Astrocyte of the cerebellum (primary cell): ENCODE results near the gene NUMBL.

Experiments used
- DNase-seq: peaks from one replicate; pipeline ENCODE4 v3.0.0-alpha.2; 2011; ENCODE audit warnings: low read depth
- H3K4me3 ChIP-seq: 2 replicates; pipeline ENCODE4 v1.5.1; 2011; ENCODE audit warnings: mild to moderate bottlenecking, low read depth, low read length, moderate library complexity
- in situ Hi-C: cut with HindIII; loops from 2 replicates; pipeline ENCODE4 v1.10.0; 2017; ENCODE audit warnings: low sequenced_read_pairs
- TF ChIP-seq, protein P1 (sequence below): IDR thresholded peaks from 2 replicates; pipeline ENCODE4 v1.5.1; 2012; ENCODE audit warnings: low read length, low read depth, moderate library complexity, mild to moderate bottlenecking; ENCODE audit errors: missing control alignments

The NUMBL gene

DNA sequence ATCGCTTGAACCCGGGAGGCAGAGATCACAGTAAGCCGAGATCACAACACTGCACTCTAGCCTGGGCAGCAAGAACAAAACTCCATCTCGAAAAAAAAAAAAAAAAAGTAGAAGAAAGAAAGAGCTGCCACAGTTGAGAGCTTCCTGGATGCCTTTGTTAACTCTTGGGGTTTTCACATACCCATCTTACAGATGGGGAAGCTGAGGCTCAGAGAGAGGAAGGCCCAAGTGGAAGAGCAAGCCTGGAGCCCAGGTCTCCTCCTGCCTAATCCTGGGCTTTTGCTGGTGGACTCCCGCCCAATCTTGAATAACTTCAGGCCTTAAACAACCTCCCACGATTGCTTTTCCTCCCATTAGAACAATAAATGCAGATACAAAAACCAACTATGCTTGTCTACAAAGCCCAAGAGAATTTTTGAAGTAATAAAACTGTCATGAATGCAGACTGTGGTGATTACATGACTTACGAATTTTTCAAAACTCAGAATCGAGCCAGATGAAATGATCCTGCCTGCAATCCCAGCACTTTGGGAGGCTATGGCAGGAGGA, 47.6 kb downstream of the NUMBL start:
- TF ChIP-seq, protein P1, sequence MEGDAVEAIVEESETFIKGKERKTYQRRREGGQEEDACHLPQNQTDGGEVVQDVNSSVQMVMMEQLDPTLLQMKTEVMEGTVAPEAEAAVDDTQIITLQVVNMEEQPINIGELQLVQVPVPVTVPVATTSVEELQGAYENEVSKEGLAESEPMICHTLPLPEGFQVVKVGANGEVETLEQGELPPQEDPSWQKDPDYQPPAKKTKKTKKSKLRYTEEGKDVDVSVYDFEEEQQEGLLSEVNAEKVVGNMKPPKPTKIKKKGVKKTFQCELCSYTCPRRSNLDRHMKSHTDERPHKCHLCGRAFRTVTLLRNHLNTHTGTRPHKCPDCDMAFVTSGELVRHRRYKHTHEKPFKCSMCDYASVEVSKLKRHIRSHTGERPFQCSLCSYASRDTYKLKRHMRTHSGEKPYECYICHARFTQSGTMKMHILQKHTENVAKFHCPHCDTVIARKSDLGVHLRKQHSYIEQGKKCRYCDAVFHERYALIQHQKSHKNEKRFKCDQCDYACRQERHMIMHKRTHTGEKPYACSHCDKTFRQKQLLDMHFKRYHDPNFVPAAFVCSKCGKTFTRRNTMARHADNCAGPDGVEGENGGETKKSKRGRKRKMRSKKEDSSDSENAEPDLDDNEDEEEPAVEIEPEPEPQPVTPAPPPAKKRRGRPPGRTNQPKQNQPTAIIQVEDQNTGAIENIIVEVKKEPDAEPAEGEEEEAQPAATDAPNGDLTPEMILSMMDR, result no peak
- no peak overlapping the region for H3K4me3 ChIP-seq
- DNase-seq, result no peak
- in situ Hi-C loops, result no loop called here

DNA sequence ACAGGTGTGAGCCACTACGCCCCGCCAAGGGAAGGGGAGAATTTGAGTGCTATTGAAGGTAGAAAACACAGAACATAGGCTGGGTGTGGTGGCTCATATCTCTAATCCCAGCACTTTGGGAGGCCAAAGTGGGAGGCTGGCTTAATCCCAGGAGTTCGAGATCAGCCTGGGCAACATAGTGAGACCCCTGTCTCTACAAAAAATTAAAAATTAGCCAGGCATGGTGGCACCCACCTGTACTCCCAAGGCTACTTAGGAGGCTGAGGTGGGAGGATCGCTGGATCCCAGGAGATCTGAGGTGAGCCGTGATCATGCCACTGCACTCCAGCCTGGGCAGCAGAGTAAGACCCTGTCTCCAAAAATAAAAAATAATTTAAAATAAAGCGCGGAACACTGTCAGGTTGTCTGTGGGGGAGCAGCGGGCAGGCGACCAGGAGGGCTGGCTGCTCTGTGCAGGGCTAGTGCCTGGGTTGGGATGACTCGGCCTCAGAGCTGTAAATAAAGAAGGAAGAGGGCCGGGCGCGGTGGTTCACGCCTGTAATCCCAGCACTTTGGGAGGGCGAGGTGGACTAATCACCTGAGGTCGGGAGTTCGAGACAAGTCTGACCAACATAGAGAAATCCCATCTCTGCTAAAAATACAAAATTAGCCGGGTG, 48.3 kb downstream of the NUMBL start:
- in situ Hi-C loops, result no loop called here
- TF ChIP-seq, protein P1, result no peak
- DNase-seq, result no peak

DNA sequence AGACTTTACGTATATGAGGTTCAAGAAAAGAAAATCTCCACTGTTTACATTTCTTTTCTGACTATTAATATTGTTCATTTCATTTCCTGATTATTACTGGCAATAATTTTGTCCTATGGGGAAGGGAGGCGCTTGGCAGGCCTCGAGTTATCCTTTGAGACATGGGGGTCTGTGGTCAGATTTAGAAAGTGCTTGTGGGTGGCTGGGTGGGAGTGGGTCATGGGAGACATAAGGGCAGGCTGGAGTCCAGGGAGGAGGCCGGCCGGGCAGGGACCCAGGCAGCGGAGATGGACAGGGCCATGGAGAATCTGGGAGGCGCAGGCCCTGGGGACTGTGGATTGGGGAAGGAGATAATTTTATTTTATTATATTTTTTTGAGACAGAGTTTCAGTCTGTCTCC, 49.2 kb downstream of the NUMBL start:
- TF ChIP-seq, protein P1, result no peak
- in situ Hi-C loops, result no loop called here
- DNase-seq, result no peak
- H3K4me3 ChIP-seq, result no peak overlapping the region

More for the DNA sequence above, 48.3 kb downstream of the NUMBL start:
- H3K4me3 ChIP-seq, result no peak overlapping the region

DNA sequence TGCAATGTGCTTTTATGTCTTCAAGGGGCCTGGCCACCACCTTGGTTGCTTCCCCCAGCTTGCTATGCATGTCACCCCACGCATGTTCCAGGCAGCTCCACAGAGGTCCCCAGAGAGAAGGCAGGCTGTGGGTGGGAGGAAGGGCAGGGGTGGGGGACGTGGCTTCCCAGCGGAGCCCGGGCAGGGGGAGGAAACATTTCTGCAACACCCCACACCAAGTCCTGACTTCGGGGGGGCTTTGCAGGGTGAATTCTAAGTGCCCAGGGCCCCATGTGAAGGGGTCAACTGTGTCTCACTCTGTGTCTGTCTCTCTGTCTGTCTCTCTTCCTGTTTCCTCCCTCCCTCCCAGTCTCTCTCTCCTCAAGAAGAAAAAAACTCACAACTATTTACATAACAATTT, 49.7 kb downstream of the NUMBL start:
- TF ChIP-seq, protein P1, result no peak
- in situ Hi-C loops, result no loop called here
- DNase-seq, result no peak
- no peak overlapping the region for H3K4me3 ChIP-seq

DNA sequence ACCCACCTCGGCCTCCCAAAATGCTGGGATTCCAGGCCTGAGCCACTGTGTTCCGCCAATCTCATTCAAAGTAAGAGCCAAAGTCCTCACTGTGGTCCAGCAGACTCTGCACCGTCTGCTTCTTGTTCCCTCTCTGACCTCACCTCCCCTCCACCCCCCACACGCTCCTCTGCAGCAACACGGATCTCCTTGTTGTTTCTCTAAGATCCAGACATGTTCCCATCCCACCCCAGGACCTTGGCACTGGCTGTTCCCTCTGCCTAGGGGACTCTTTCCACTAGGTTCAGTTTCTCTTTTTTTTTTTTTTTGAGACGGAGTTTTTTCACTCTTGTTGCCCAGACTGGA, 50.8 kb downstream of the NUMBL start:
- no peak for DNase-seq
- H3K4me3 ChIP-seq, result no peak overlapping the region
- in situ Hi-C loops, result loop anchor here (5.0 kb wide), 2 partner anchors 42 to 87 kb away; no protein-coding TSS in a partner anchor
- TF ChIP-seq, protein P1, result no peak

DNA sequence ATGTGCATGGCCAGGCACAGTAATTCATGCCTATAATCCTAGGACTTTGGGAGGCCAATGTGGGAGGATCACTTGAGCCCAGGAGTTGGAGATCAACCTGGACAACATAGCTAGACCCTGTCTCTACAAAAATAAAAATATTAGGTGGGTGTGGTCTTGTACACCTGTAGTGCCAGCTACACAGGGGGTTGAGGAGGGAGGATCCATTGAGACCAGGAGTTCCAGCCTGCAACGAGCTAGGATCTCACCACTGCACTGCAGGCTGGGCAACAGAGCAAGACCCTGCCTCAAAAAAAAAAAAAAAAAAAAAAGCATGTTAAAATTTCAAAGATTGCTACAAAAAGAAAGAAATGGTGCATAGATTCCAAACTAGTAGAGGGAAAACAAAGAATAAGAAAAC, 52.1 kb downstream of the NUMBL start:
- no peak for DNase-seq
- in situ Hi-C loops, result loop anchor here (5.0 kb wide), 2 partner anchors 41 to 86 kb away; no protein-coding TSS in a partner anchor
- no peak overlapping the region for H3K4me3 ChIP-seq
- TF ChIP-seq, protein P1, result no peak

DNA sequence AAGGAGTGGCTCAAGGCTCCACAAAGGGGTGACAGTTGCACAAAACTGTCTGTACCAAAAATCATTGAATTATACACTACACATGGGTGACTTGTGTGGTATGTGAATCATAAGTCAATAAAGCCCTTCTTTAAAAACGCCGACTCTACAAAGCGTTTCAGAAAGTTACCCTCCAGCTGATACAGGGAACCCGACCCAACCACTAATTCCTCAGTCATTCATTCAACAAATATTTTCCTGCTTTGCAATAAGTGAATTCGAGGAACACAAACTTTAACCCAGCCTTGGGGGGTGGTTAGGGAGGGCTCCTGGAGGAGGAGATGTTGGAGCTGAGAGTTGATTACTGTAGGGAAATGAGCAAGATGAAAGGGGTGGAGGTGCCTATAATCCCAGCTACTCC, 57.2 kb downstream of the NUMBL start:
- in situ Hi-C loops, result no loop called here
- H3K4me3 ChIP-seq, result no peak overlapping the region

More for the DNA sequence above, 57.2 kb downstream of the NUMBL start:
- peak; percentile 24 for DNase-seq
- TF ChIP-seq, protein P1, result no peak
